SJSA1 (cell line): Measurements from ENCODE around the gene NNAT. TPM values are rescaled to one million over a fixed set of nuclear protein-coding genes. Genes with fewer than 3 reads are reported as not detected.
A peak's percentile ranks its signal among the peaks of the same experiment; 100 is the strongest.

Experiments used
- DNase-seq, 2 experiments: peaks; one replicate each; pipeline ENCODE4 v3.0.0-alpha.2; 2015 to 2020; ENCODE audit warnings: low spot score in 2 of 2, low read depth in 1 of 2
- H3K27ac ChIP-seq: fragments of 250-450 bp; sonication (Bioruptor Pico); 2 replicates; pipeline ENCODE4 v1.5.1; 2020; ENCODE audit warnings: mild to moderate bottlenecking, moderate library complexity
- H3K27me3 ChIP-seq: fragments of 250-450 bp; sonication (Bioruptor Pico); replicated peaks from 2 replicates; pipeline ENCODE4 v1.5.1; 2020; ENCODE audit warnings: mild to moderate bottlenecking, moderate library complexity
- H3K36me3 ChIP-seq: fragments of 250-450 bp; sonication (Bioruptor Pico); 2 replicates; pipeline ENCODE4 v1.5.1; 2020; ENCODE audit warnings: mild to moderate bottlenecking
- H3K4me1 ChIP-seq: fragments of 250-450 bp; sonication (Bioruptor Pico); replicated peaks from 2 replicates; pipeline ENCODE4 v1.6.1; 2021; ENCODE audit warnings: mild to moderate bottlenecking
- H3K4me3 ChIP-seq: fragments of 250-450 bp; sonication (Bioruptor Pico); 2 replicates; pipeline ENCODE4 v1.5.1; 2020; ENCODE audit warnings: mild to moderate bottlenecking
- H3K9me3 ChIP-seq: fragments of 250-450 bp; sonication (Bioruptor Pico); replicated peaks from 2 replicates; pipeline ENCODE4 v1.5.1; 2020; ENCODE audit warnings: mild to moderate bottlenecking
- total RNA-seq: library from RNA; depleted of rRNA; stranded (reverse); fragments of >200 nt; shearing (Covaris generic); gene quantifications from 2 replicates; pipeline ENCODE4 v1.2.3, GENCODE V29; 2014

The NNAT gene
- total RNA-seq, 1 experiment from 2014 or later = not detected

GRCh38 chr20:37523012-37523391 lies 2.0 kb downstream of the NNAT start:
- H3K27ac ChIP-seq = no peak overlapping the region
- peaks cover 59% of the 10 kb centered on the region for H3K4me1 ChIP-seq
- no peak overlapping the region for H3K4me3 ChIP-seq
- H3K36me3 ChIP-seq = peaks cover 62% of the 10 kb centered on the region
- H3K27me3 ChIP-seq = no peaks in the 10 kb centered on the region
- H3K9me3 ChIP-seq = no peaks in the 10 kb centered on the region
- DNase-seq = no peak

- H3K4me1 ChIP-seq = peaks cover 57% of the 10 kb centered on the region
- H3K27ac ChIP-seq = no peak overlapping the region
- H3K4me3 ChIP-seq = no peak overlapping the region
- no peak for DNase-seq
- H3K27me3 ChIP-seq = no peaks in the 10 kb centered on the region
- H3K9me3 ChIP-seq = no peaks in the 10 kb centered on the region
- H3K36me3 ChIP-seq = peaks cover 57% of the 10 kb centered on the region
Measured at GRCh38 chr20:37523911-37524700, 3.1 kb downstream of the NNAT start.

- DNase-seq = no peak
- no peak overlapping the region for H3K27ac ChIP-seq
Measured at GRCh38 chr20:37524859-37525708, 4.0 kb downstream of the NNAT start.

GRCh38 chr20:37525810-37526209 lies 4.8 kb downstream of the NNAT start:
- Histone ChIP-seq H3K36me3 (peaks cover 42% of the 10 kb centered on the region), H3K4me1 (peaks cover 44% of the 10 kb centered on the region), H3K27ac (no peak overlapping the region), H3K9me3 (no peaks in the 10 kb centered on the region), H3K4me3 (peak overlapping the region; percentile 93; the same call in 1 of the 2 replicates), H3K27me3 (no peaks in the 10 kb centered on the region)
- DNase-seq = no peak

More at GRCh38 chr20:37524859-37525708, 4.0 kb downstream of the NNAT start:
- Histone ChIP-seq H3K4me3 (no peak overlapping the region), H3K4me1 (peaks cover 51% of the 10 kb centered on the region), H3K36me3 (peaks cover 50% of the 10 kb centered on the region), H3K27me3 (no peaks in the 10 kb centered on the region), H3K9me3 (no peaks in the 10 kb centered on the region)

- H3K36me3 ChIP-seq = peaks cover 37% of the 10 kb centered on the region
- peak; percentile 57 to 76 for DNase-seq
- no peaks in the 10 kb centered on the region for H3K27me3 ChIP-seq
- peaks cover 38% of the 10 kb centered on the region for H3K4me1 ChIP-seq
- H3K27ac ChIP-seq = peak overlapping the region; percentile 16
- H3K4me3 ChIP-seq = peak overlapping the region; percentile 93
- H3K9me3 ChIP-seq = no peaks in the 10 kb centered on the region
Measured at GRCh38 chr20:37526238-37526838, 5.3 kb downstream of the NNAT start.

GRCh38 chr20:37526839-37527637 lies 6.0 kb downstream of the NNAT start:
- Histone ChIP-seq H3K36me3 (peaks cover 34% of the 10 kb centered on the region), H3K9me3 (no peaks in the 10 kb centered on the region), H3K27ac (peak overlapping the region; percentile 99), H3K4me3 (peak overlapping the region; percentile 93), H3K4me1 (peaks cover 38% of the 10 kb centered on the region), H3K27me3 (no peaks in the 10 kb centered on the region)
- peak in 1 of 2 experiments; percentile 48 for DNase-seq

- peak within 1 kb of the TSS; percentile 93 for H3K4me3 ChIP-seq
- peak within 1 kb of the TSS; percentile 99 for H3K27ac ChIP-seq
- H3K27me3 ChIP-seq = no peaks in the 10 kb centered on the region
- no peaks in the 10 kb centered on the region for H3K9me3 ChIP-seq
- peaks cover 31% of the 10 kb centered on the region for H3K36me3 ChIP-seq
- peak; percentile 92 to 99 for DNase-seq
- H3K4me1 ChIP-seq = peaks cover 38% of the 10 kb centered on the region
Measured at GRCh38 chr20:37527638-37528445, 6.8 kb downstream of the NNAT start, which contains the start of gene BLCAP. Gene BLCAP, minus strand, starts transcription at chr20:37527876. Its CDS starts 8,702 bp downstream, at chr20:37519174.

- Histone ChIP-seq H3K36me3 (peaks cover 26% of the 10 kb centered on the region), H3K9me3 (no peaks in the 10 kb centered on the region), H3K27me3 (no peaks in the 10 kb centered on the region), H3K27ac (peak overlapping the region; percentile 99), H3K4me1 (peaks cover 38% of the 10 kb centered on the region), H3K4me3 (peak overlapping the region; percentile 93)
- DNase-seq = peak; percentile 51 to 72
Measured at GRCh38 chr20:37528446-37529213, 7.6 kb downstream of the NNAT start.

- H3K4me3 ChIP-seq = no peak overlapping the region
- no peaks in the 10 kb centered on the region for H3K9me3 ChIP-seq
- peak in 1 of 2 experiments; percentile 33 for DNase-seq
- H3K4me1 ChIP-seq = peaks cover 40% of the 10 kb centered on the region
- H3K27ac ChIP-seq = no peak overlapping the region
- no peaks in the 10 kb centered on the region for H3K27me3 ChIP-seq
- H3K36me3 ChIP-seq = peaks cover 25% of the 10 kb centered on the region
Measured at GRCh38 chr20:37529214-37529967, 8.3 kb downstream of the NNAT start.

- peaks cover 36% of the 10 kb centered on the region for H3K4me1 ChIP-seq
- H3K4me3 ChIP-seq = no peak overlapping the region
- H3K9me3 ChIP-seq = no peaks in the 10 kb centered on the region
- no peaks in the 10 kb centered on the region for H3K27me3 ChIP-seq
- peaks cover 18% of the 10 kb centered on the region for H3K36me3 ChIP-seq
- no peak overlapping the region for H3K27ac ChIP-seq
- peak in 1 of 2 experiments; percentile 17 for DNase-seq
Measured at GRCh38 chr20:37529968-37530600, 9.0 kb downstream of the NNAT start.

- no peaks in the 10 kb centered on the region for H3K27me3 ChIP-seq
- no peaks in the 10 kb centered on the region for H3K9me3 ChIP-seq
- DNase-seq = no peak
Measured at GRCh38 chr20:37530696-37531095, 9.6 kb downstream of the NNAT start.

More at GRCh38 chr20:37530696-37531095, 9.6 kb downstream of the NNAT start:
- Histone ChIP-seq H3K36me3 (peaks cover 12% of the 10 kb centered on the region), H3K27ac (no peak overlapping the region), H3K4me3 (no peak overlapping the region), H3K4me1 (peaks cover 30% of the 10 kb centered on the region)
